Transverse colon (tissue), 4 donors: ENCODE data around the gene GTPBP4.

ENCODE experiments used
- CTCF ChIP-seq, 5 experiments: fragments of 200-600 bp in 3 of 5; fragments of 450-650 bp in 2 of 5; sonication (generic) in 3 of 5; IDR thresholded peaks; 1 replicate in 2 of 5; 2 replicates in 3 of 5; pipeline ENCODE4 v1.5.1; 2016 to 2017; ENCODE audit warnings: antibody characterized with exemption in 5 of 5, inconsistent platforms in 3 of 5, mild to moderate bottlenecking in 2 of 5, moderate library complexity in 1 of 5
- EP300 ChIP-seq: sonication (generic); formaldehyde crosslinking; IDR thresholded peaks from one replicate; pipeline ENCODE4 v1.6.1; 2017; ENCODE audit warnings: antibody characterized with exemption, low read depth
- POLR2A ChIP-seq: fragments of 450-650 bp; IDR thresholded peaks from one replicate; pipeline ENCODE4 v1.6.1; 2016; ENCODE audit warnings: antibody characterized with exemption, mild to moderate bottlenecking, moderate library complexity
- POLR2AphosphoS5 ChIP-seq, 3 donors: sonication (generic); formaldehyde crosslinking; IDR thresholded peaks; one replicate each; pipeline ENCODE4 v1.6.1; 2016; ENCODE audit warnings: antibody characterized with exemption in 3 of 3

GRCh38 chr10:974785-975074, 13.5 kb upstream of the GTPBP4 start:
- TF ChIP-seq CTCF (IDR thresholded peaks at IDR 0.05) (no peak), POLR2A (no peak), EP300 (no peak), POLR2AphosphoS5 (IDR thresholded peaks at IDR 0.05) (no peak)
